ENCODE measurements around the gene SHC3.
"Not testable (repeated sequence)": the region's sequence is repeated elsewhere in the genome, so short reads cannot be mapped to it uniquely, and the experiment has no call there.

The SHC3 gene

DNA sequence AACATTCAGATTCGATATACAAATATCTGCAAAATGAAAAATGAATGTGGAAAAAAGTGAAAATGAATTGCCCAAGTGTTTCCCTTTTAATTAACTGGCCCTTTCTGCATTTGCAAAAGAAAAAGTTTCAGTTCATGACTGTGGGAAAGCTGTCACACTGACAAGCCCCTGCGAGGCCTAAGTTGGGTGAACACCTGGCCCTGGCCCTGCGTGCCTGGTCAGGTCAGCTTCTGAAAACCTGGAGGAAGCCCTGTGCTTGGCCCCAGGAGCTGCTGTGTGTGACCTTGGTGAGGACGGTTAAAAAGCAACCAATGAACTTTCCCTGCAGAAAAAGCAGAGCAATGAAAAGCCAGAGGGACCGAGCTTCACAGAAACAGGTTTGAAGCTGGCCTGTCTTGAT, 41.0 kb upstream of the SHC3 start:
- DNase-seq (ENCODE audit: low read depth), result no peak
- H3K4me3 ChIP-seq (ENCODE audit: low read depth, low read length), result no peak overlapping the region
- TF ChIP-seq, protein P1, sequence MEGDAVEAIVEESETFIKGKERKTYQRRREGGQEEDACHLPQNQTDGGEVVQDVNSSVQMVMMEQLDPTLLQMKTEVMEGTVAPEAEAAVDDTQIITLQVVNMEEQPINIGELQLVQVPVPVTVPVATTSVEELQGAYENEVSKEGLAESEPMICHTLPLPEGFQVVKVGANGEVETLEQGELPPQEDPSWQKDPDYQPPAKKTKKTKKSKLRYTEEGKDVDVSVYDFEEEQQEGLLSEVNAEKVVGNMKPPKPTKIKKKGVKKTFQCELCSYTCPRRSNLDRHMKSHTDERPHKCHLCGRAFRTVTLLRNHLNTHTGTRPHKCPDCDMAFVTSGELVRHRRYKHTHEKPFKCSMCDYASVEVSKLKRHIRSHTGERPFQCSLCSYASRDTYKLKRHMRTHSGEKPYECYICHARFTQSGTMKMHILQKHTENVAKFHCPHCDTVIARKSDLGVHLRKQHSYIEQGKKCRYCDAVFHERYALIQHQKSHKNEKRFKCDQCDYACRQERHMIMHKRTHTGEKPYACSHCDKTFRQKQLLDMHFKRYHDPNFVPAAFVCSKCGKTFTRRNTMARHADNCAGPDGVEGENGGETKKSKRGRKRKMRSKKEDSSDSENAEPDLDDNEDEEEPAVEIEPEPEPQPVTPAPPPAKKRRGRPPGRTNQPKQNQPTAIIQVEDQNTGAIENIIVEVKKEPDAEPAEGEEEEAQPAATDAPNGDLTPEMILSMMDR (IDR thresholded peaks at IDR 0.05; ENCODE audit: control insufficient read depth, extremely low read depth, insufficient read depth), result no peak

DNA sequence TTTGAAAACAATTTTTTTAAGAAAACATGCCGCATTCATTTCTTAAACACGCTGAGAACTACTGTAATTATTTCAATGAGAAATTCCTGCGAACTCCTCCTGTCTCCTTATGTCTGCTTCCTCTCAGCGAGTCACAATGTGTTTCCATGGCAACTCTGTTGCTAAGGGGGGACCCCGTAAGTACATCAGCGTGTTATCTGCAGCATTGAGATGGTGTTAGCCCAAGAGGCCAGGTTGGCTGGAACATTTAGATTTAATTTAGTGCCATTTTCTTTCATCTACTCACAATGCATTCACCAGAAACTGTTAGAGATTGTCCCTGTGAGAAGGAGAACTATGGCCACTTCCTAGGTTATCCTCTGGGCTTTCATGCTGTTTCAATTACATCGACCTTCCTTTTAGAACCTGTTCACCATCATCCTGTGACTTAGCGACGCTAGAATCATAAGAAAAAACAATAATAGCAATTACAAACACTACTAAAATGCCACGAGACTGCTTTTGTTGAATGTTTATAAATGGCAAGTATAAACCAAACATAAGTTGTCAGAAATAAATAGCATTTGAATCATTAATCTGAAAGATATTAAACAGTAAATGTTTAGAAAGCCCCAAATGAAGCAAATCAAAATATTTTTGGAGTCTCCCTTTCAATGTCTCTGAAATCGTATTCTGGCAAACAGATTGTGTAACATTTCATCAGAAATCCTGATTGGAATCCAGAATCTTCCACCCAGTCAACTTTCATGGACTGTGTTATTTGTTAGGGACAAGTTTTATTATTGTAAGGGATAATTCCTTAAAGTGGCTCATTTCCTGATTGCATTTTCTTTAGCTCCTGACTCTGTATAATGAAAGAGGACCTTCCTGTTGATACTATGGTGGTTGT, 39.7 kb upstream of the SHC3 start:
- DNase-seq (ENCODE audit: low read depth), result no peak
- TF ChIP-seq, protein P1 (IDR thresholded peaks at IDR 0.05; ENCODE audit: control insufficient read depth, extremely low read depth, insufficient read depth), result no peak
- H3K4me3 ChIP-seq (ENCODE audit: low read depth, low read length), result no peak overlapping the region

DNA sequence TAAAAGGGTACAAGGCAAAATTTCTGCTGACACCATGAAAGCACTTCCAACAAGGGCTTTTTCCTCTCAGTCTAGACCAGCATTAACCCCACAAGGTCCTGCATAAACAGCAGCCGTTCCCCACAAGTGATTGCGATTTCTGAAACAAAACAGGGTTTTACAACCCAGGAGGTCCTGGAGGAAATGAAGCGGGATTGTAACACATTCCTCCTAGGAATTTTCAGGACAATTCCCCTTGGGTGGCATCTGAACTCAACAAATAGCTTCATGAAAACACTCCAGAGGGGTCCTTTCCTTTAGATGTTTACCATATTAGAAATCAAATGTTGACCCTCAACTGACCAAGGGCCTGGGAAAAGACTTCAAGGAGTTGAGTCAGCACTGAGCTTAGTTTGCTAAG, 36.7 kb upstream of the SHC3 start:
- DNase-seq (ENCODE audit: low read depth), result no peak
- no peak overlapping the region for H3K4me3 ChIP-seq (ENCODE audit: low read depth, low read length)
- TF ChIP-seq, protein P1 (IDR thresholded peaks at IDR 0.05; ENCODE audit: control insufficient read depth, extremely low read depth, insufficient read depth), result no peak

DNA sequence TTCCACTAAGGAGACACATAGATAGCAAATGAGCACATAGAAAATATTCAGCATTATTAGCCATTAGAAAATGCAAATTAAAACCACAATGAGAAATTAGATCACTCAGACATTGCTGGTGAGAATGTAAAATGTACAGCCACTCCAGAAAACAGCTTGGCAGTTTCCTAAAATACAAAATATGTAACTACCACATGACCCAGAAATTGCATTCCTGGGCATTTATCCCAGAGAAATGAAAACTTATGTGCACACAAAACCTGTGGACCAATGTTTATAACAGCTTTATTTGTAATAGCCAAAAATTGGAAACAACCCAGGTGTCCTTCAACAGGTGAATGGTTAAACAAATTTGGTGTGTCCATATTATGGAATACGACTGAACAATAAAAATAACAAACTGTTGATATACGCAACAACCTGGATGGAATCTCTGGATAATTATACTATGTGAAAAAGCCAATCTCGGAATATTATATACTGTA, 34.8 kb upstream of the SHC3 start:
- TF ChIP-seq, protein P1 (IDR thresholded peaks at IDR 0.05; ENCODE audit: control insufficient read depth, extremely low read depth, insufficient read depth), result no peak
- DNase-seq (ENCODE audit: low read depth), result peak; percentile 91
- no peak overlapping the region for H3K4me3 ChIP-seq (ENCODE audit: low read depth, low read length)

DNA sequence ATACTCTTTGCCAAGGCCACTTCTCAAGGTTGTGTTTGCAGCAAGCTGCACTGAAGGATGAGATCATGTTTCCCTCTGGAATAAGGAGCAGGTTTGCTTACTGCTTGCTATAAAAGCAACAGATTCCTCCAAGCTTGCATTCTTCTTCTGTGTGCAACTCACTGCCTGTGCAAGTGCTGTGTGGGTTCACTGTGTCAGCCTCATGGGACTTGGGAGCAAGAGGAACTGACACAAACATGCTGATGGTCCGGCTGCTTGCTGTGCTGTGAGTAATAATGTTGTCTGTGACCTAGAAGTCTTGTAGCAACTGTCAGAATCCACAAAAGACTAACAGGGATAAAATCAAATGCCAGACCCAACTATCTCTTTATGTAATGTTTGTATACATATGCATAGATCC, 33.6 kb upstream of the SHC3 start:
- DNase-seq (ENCODE audit: low read depth), result no peak
- TF ChIP-seq, protein P1 (IDR thresholded peaks at IDR 0.05; ENCODE audit: control insufficient read depth, extremely low read depth, insufficient read depth), result no peak

DNA sequence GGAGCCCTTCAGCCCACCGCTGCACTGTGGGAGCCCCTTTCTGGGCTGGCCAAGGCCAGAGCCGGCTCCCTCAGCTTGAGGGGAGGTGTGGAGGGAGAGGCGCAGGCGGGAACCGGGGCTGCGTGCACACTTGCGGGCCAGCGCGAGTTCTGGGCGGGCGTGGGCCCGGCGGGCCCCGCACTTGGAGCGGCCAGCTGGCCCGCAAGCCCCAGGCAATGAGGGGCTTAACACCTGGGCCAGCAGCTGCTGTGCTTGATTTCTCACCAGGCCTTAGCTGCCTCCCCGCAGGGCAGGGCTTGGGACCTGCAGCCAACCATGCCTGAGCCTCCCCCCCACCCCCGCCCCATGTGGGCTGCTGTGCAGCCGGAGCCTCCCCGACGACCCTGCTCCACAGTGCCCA, 30.7 kb upstream of the SHC3 start:
- DNase-seq (ENCODE audit: low read depth), result not testable (repeated sequence)

More for the DNA sequence above, 33.6 kb upstream of the SHC3 start:
- H3K4me3 ChIP-seq (ENCODE audit: low read depth, low read length), result no peak overlapping the region

DNA sequence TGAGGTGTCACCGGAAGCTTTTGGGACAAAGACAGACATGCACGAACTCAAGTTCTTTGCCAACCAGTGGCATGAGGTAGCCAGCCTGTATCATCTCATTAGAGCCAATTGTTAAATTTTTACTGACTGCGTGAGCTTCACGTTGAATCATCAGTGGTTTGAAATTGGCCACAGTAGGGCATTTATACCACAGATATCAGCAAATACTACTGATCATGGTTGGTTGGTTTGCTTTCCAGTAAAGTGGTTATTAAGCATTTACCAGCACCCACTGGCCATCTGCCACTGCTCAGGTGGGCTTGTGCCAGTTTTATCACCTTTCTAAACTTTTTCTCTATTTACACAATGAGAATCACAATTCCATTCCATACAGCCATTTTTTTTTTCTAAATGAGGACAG, 28.4 kb upstream of the SHC3 start:
- TF ChIP-seq, protein P1 (IDR thresholded peaks at IDR 0.05; ENCODE audit: control insufficient read depth, extremely low read depth, insufficient read depth), result no peak
- DNase-seq (ENCODE audit: low read depth), result no peak
- H3K4me3 ChIP-seq (ENCODE audit: low read depth, low read length), result no peak overlapping the region

More for the DNA sequence above, 30.7 kb upstream of the SHC3 start:
- H3K4me3 ChIP-seq (ENCODE audit: low read depth, low read length), result not testable (repeated sequence)

All from LNCaP clone FGC (cell line).